RPMI7951 (cell line): ENCODE data around the gene BMP7. TPM values are rescaled to one million over a fixed set of nuclear protein-coding genes. Genes with fewer than 3 reads are reported as not detected.
A peak's percentile ranks its signal among the peaks of the same experiment; 100 is the strongest.

Experiments used
- DNase-seq: peaks from one replicate; pipeline ENCODE4 v3.0.0-alpha.2; 2012; ENCODE audit warnings: low read depth
- total RNA-seq: library from RNA; depleted of rRNA; stranded (reverse); fragments of >200 nt; shearing (Covaris generic); gene quantifications from 2 replicates; pipeline ENCODE4 v1.2.3, GENCODE V29; 2014; rRNA removed

Gene BMP7
- total RNA-seq, 1 experiment from 2014 or later, result 0.96 TPM

- no peak for DNase-seq
Observed at GRCh38 chr20:57130160-57130772, 136.2 kb downstream of the BMP7 start.

- DNase-seq, result no peak
Observed at GRCh38 chr20:57129303-57129702, 137.1 kb downstream of the BMP7 start.

GRCh38 chr20:57128044-57128757 lies 138.2 kb downstream of the BMP7 start:
- no peak for DNase-seq

GRCh38 chr20:57126481-57127092 lies 139.9 kb downstream of the BMP7 start:
- peak; percentile 41 for DNase-seq

- peak; percentile 60 for DNase-seq
Observed at GRCh38 chr20:57124800-57125517, 141.5 kb downstream of the BMP7 start.

GRCh38 chr20:57124366-57124765 lies 142.1 kb downstream of the BMP7 start:
- DNase-seq, result peak; percentile 31

GRCh38 chr20:57123504-57123903 lies 142.9 kb downstream of the BMP7 start:
- no peak for DNase-seq

- no peak for DNase-seq
Observed at GRCh38 chr20:57122536-57123489, 143.6 kb downstream of the BMP7 start.

GRCh38 chr20:57118964-57119363 lies 147.5 kb downstream of the BMP7 start:
- DNase-seq, result no peak

Other genes starting within 250 kb of the BMP7 start
- gene SPO11, start 63.2 kb upstream of the BMP7 start, total RNA-seq, result not detected in 2 replicates
- gene RAE1, start 84.6 kb upstream of the BMP7 start, total RNA-seq, result 76.5 and 83.9 TPM in 2 replicates
- gene RBM38, start 124.8 kb upstream of the BMP7 start, total RNA-seq, result 9.9 and 10.3 TPM in 2 replicates